Body of pancreas (tissue), 4 donors: Measurements from ENCODE around the gene PAGR1. TPM values are rescaled to one million over a fixed set of nuclear protein-coding genes. Genes with fewer than 3 reads are reported as not detected.

Source experiments
- ATAC-seq: fragments of 150-250 bp; one replicate; pipeline ENCODE4 v1.9.1; 2016
- DNase-seq, 4 donors: peaks; one replicate each; pipeline ENCODE4 v3.0.0-alpha.2; 2019
- H3K27ac ChIP-seq, 4 donors: fragments of 200-600 bp; sonication (generic); 1 replicate in 3 of 4; 2 replicates in 1 of 4; pipeline versions ENCODE4 v1.5.1 to v1.6.1; 2016 to 2019; ENCODE audit warnings: mild to moderate bottlenecking in 1 of 4, mixed read lengths in 1 of 4, moderate library complexity in 1 of 4
- H3K27me3 ChIP-seq, 2 donors: fragments of 200-600 bp; sonication (generic); one replicate each; pipeline ENCODE4 v1.6.0; 2016; ENCODE audit warnings: mild to moderate bottlenecking in 1 of 2
- H3K36me3 ChIP-seq, 2 donors: fragments of 200-600 bp; sonication (generic); replicated peaks in 1 of 2; 2 replicates each; pipeline ENCODE4 v1.5.1; 2016; ENCODE audit warnings: low read depth in 2 of 2; ENCODE audit not compliant: insufficient read depth in 1 of 2
- H3K4me1 ChIP-seq: fragments of 200-600 bp; sonication (generic); one replicate; pipeline ENCODE4 v1.6.0; 2016
- H3K4me3 ChIP-seq, 2 donors: fragments of 200-600 bp; sonication (generic); 1 replicate in 1 of 2; 2 replicates in 1 of 2; pipeline ENCODE4 v1.5.1; 2016 to 2019
- H3K9me3 ChIP-seq, 3 donors: fragments of 200-600 bp; sonication (generic); 1 replicate in 2 of 3; 2 replicates in 1 of 3; pipeline ENCODE4 v1.5.1; 2016
- CTCF ChIP-seq, 7 experiments: fragments of 450-650 bp in 4 of 7; fragments of 200-600 bp in 3 of 7; sonication (generic) in 3 of 7; IDR thresholded peaks; one replicate each; pipeline ENCODE4 v1.5.1; 2016 to 2019; ENCODE audit warnings: antibody characterized with exemption in 7 of 7
- POLR2A ChIP-seq, 3 donors: fragments of 450-650 bp; IDR thresholded peaks; one replicate each; pipeline ENCODE4 v1.6.1; 2016; ENCODE audit warnings: antibody characterized with exemption in 3 of 3, mild to moderate bottlenecking in 2 of 3
- WGBS, 2 donors: methylation state at CpG; one replicate each; pipeline ENCODE4 v1.1.5; 2017; 5-methylcytosine and 5-hydroxymethylcytosine counted together
- intact Hi-C: fragments of 100-400 bp; cut with DNase I; formaldehyde crosslinking; loops from one replicate; pipeline ENCODE4 v1.15.1; 2023
- total RNA-seq, 2 donors: library from RNA; depleted of rRNA; stranded (reverse); fragments of >200 nt; gene quantifications; one replicate each; pipeline ENCODE4 v1.1.0, GENCODE V29; 2016

PAGR1 gene
- total RNA-seq, result 10 to 100 TPM; 27.5 to 63.9 TPM

- WGBS, 2 donors, result 0 to 1% methylated on average over 32 to 70 of the region's 70 CpGs
- intact Hi-C loops, result no loop called here
- peak; percentile 99 for DNase-seq
- no peaks in the 10 kb centered on the region for H3K9me3 ChIP-seq
- no peaks in the 10 kb centered on the region for H3K36me3 ChIP-seq
- peak within 1 kb of the TSS; percentile 85 to 97 (median 96) for H3K27ac ChIP-seq
- peaks cover 60% of the 10 kb centered on the region for H3K4me1 ChIP-seq
- H3K27me3 ChIP-seq, result no peaks in the 10 kb centered on the region
- H3K4me3 ChIP-seq, result peak within 1 kb of the TSS; percentile 71 to 76
- ATAC-seq, result peak; percentile 82
- TF ChIP-seq CTCF (IDR thresholded peaks at IDR 0.05) (peak; percentile 80 to 93 (median 89)), POLR2A (IDR thresholded peaks at IDR 0.05) (peak; percentile 49 to 87 (median 85))
These were observed at the start of gene PAGR1 for GRCh38 chr16:29815793-29816693. Gene PAGR1, plus strand, starts transcription at chr16:29816152. Its CDS starts 374 bp downstream, at chr16:29816526.

GRCh38 chr16:29766571-29766970, 49.4 kb upstream of the PAGR1 start:
- WGBS, 2 donors, result 78 to 92% methylated on average over 3 of the region's 3 CpGs
- Histone ChIP-seq H3K27ac (no peak overlapping the region), H3K36me3 (no peaks in the 10 kb centered on the region), H3K4me3 (no peak overlapping the region), H3K27me3 (no peaks in the 10 kb centered on the region), H3K4me1 (peaks cover 21% of the 10 kb centered on the region), H3K9me3 (no peaks in the 10 kb centered on the region)
- ATAC-seq, result no peak
- intact Hi-C loops, result no loop called here
- TF ChIP-seq POLR2A (IDR thresholded peaks at IDR 0.05) (no peak), CTCF (IDR thresholded peaks at IDR 0.05) (no peak)
- no peak for DNase-seq

- intact Hi-C loops, result no loop called here
- TF ChIP-seq POLR2A (IDR thresholded peaks at IDR 0.05), result no peak
- no peak for TF ChIP-seq CTCF (IDR thresholded peaks at IDR 0.05)
- DNase-seq (no peak), ATAC-seq (no peak)
- no peaks in the 10 kb centered on the region for H3K27me3 ChIP-seq
- WGBS, 2 donors, result 87 to 98% methylated on average over 3 of the region's 3 CpGs
- H3K9me3 ChIP-seq, result no peaks in the 10 kb centered on the region
- H3K36me3 ChIP-seq, result no peaks in the 10 kb centered on the region
- no peak overlapping the region for H3K4me3 ChIP-seq
- peaks cover 21% of the 10 kb centered on the region for H3K4me1 ChIP-seq
- H3K27ac ChIP-seq, result no peak overlapping the region
These were observed 48.9 kb upstream of the PAGR1 start for GRCh38 chr16:29767062-29767461.

- Histone ChIP-seq H3K4me3 (no peak overlapping the region), H3K4me1 (peaks cover 18% of the 10 kb centered on the region), H3K9me3 (no peaks in the 10 kb centered on the region), H3K27ac (no peak overlapping the region), H3K36me3 (no peaks in the 10 kb centered on the region), H3K27me3 (no peaks in the 10 kb centered on the region)
- DNase-seq, result no peak
- no peak for ATAC-seq
- WGBS, 2 donors, result 86 to 96% methylated on average over 2 of the region's 2 CpGs
- no peak for TF ChIP-seq POLR2A (IDR thresholded peaks at IDR 0.05)
- TF ChIP-seq CTCF (IDR thresholded peaks at IDR 0.05), result no peak
- intact Hi-C loops, result no loop called here
These were observed 46.4 kb upstream of the PAGR1 start for GRCh38 chr16:29769507-29769906.
